WTC11 (cell line): ENCODE results near the gene CIC. TPM values are rescaled to one million over a fixed set of nuclear protein-coding genes. Genes with fewer than 3 reads are reported as not detected.

Experiments
- ATAC-seq: fragments of 200-7000 bp; cut with Tn5 transposase; 2 replicates; pipeline ENCODE4 v1.10.0; 2021; ENCODE audit warnings: mild to moderate bottlenecking, moderate library complexity
- CTCF ChIA-PET: fragments of 300-600 bp; sonication (Branson Sonifier 250); formaldehyde crosslinking; loops from one replicate; lab custom pipeline; 2021; ENCODE audit warnings: antibody characterized with exemption; lab: Charles Lee
- POLR2A ChIA-PET: fragments of 350-600 bp; sonication (Branson Sonifier 250); formaldehyde crosslinking; loops from one replicate; lab custom pipeline; 2021; ENCODE audit warnings: antibody characterized with exemption; lab: Charles Lee
- DNase-seq: peaks from one replicate; pipeline ENCODE4 v3.0.0; 2021; ENCODE audit warnings: low spot score
- H3K27ac Mint-ChIP-seq: 2 replicates; pipeline ENCODE4 v1.8.0; 2021; ENCODE audit warnings: mixed read lengths
- H3K27me3 Mint-ChIP-seq: 2 replicates; pipeline ENCODE4 v1.8.0; 2021; ENCODE audit warnings: low read depth, mild to moderate bottlenecking, moderate library complexity, mixed read lengths
- H3K36me3 Mint-ChIP-seq: 2 replicates; pipeline ENCODE4 v1.8.0; 2021; ENCODE audit warnings: mixed read lengths
- H3K4me1 Mint-ChIP-seq: 2 replicates; pipeline ENCODE4 v1.8.0; 2022; ENCODE audit warnings: mixed read lengths
- H3K4me3 Mint-ChIP-seq: 2 replicates; pipeline ENCODE4 v1.8.0; 2021; ENCODE audit warnings: mild to moderate bottlenecking, moderate library complexity, mixed read lengths
- H3K9me3 Mint-ChIP-seq: 2 replicates; pipeline ENCODE4 v1.8.0; 2021; ENCODE audit warnings: mixed read lengths
- AFF4 ChIP-seq: sonication (generic); formaldehyde crosslinking; IDR thresholded peaks from 2 replicates; pipeline ENCODE4 v1.8.1; 2023; ENCODE audit warnings: mild to moderate bottlenecking, missing genetic modification reagents, borderline replicate concordance
- ATF3 ChIP-seq: sonication (generic); formaldehyde crosslinking; conservative IDR thresholded peaks from 2 replicates; pipeline ENCODE4 v1.8.1; 2022; ENCODE audit warnings: mild to moderate bottlenecking, missing genetic modification reagents
- E2F1 ChIP-seq: sonication (generic); formaldehyde crosslinking; IDR thresholded peaks from 2 replicates; pipeline ENCODE4 v1.8.0; 2022; ENCODE audit warnings: mild to moderate bottlenecking, missing genetic modification reagents
- JUN ChIP-seq: sonication (generic); formaldehyde crosslinking; IDR thresholded peaks from 2 replicates; pipeline ENCODE4 v1.8.0; 2023; ENCODE audit warnings: mild to moderate bottlenecking, missing genetic modification reagents
- MLX ChIP-seq: sonication (generic); formaldehyde crosslinking; IDR thresholded peaks from 2 replicates; pipeline ENCODE4 v1.8.1; 2023; ENCODE audit warnings: mild to moderate bottlenecking, missing genetic modification reagents, moderate library complexity
- MXD4 ChIP-seq: fragments of 250-450 bp; sonication (Bioruptor Pico); IDR thresholded peaks from 2 replicates; pipeline ENCODE4 v1.8.0; 2021; ENCODE audit warnings: mild to moderate bottlenecking, moderate library complexity, borderline replicate concordance
- MYBL2 ChIP-seq: sonication (generic); formaldehyde crosslinking; IDR thresholded peaks from 2 replicates; pipeline ENCODE4 v1.8.1; 2023; ENCODE audit warnings: mild to moderate bottlenecking, moderate library complexity, missing genetic modification reagents
- PREB ChIP-seq: sonication (generic); formaldehyde crosslinking; IDR thresholded peaks from 2 replicates; pipeline ENCODE4 v1.8.1; 2022; ENCODE audit warnings: mild to moderate bottlenecking, missing genetic modification reagents, moderate library complexity, borderline replicate concordance
- PRRX2 ChIP-seq: fragments of 250-450 bp; sonication (Bioruptor Pico); IDR thresholded peaks from 2 replicates; pipeline ENCODE4 v1.8.0; 2021; ENCODE audit warnings: mild to moderate bottlenecking
- RELA ChIP-seq: sonication (generic); formaldehyde crosslinking; IDR thresholded peaks from 2 replicates; pipeline ENCODE4 v1.8.1; 2022; ENCODE audit warnings: missing genetic modification reagents, mild to moderate bottlenecking, borderline replicate concordance
- SMAD3 ChIP-seq: sonication (generic); formaldehyde crosslinking; IDR thresholded peaks from 2 replicates; pipeline ENCODE4 v1.8.0; 2022; ENCODE audit warnings: missing genetic modification reagents, mild to moderate bottlenecking, borderline replicate concordance
- SMAD4 ChIP-seq: sonication (generic); formaldehyde crosslinking; IDR thresholded peaks from 2 replicates; pipeline ENCODE4 v1.8.0; 2022; ENCODE audit warnings: mild to moderate bottlenecking, missing genetic modification reagents
- USF1 ChIP-seq: sonication (generic); formaldehyde crosslinking; IDR thresholded peaks from 2 replicates; pipeline ENCODE4 v1.8.0; 2022; ENCODE audit warnings: mild to moderate bottlenecking, missing genetic modification reagents
- ZBTB43 ChIP-seq: sonication (generic); formaldehyde crosslinking; IDR thresholded peaks from 2 replicates; pipeline ENCODE4 v1.8.1; 2023; ENCODE audit warnings: mild to moderate bottlenecking, missing genetic modification reagents
- ZNF281 ChIP-seq: sonication (generic); formaldehyde crosslinking; IDR thresholded peaks from 2 replicates; pipeline ENCODE4 v1.8.0; 2023; ENCODE audit warnings: mild to moderate bottlenecking, missing genetic modification reagents
- ZNF532 ChIP-seq: fragments of 250-450 bp; sonication (Bioruptor Pico); IDR thresholded peaks from 2 replicates; pipeline ENCODE4 v1.9.0; 2021; ENCODE audit warnings: mild to moderate bottlenecking, borderline replicate concordance
- ZSCAN18 ChIP-seq: fragments of 250-450 bp; sonication (Bioruptor Pico); IDR thresholded peaks from 2 replicates; pipeline ENCODE4 v2.1.2; 2022; ENCODE audit warnings: mild to moderate bottlenecking, moderate library complexity
- total RNA-seq: library from RNA; stranded (reverse); gene quantifications from 3 replicates; pipeline ENCODE4 v1.2.3, GENCODE V29; 2021

CIC gene
- total RNA-seq, 1 experiment from 2014 or later, result 55.8 TPM

- Mint-ChIP-seq H3K36me3 (0 out of 2 replicates have a peak, but pooled peaks cover 2% of the 10 kb centered on the region), H3K27ac (no peak overlapping the region), H3K27me3 (no peaks in the 10 kb centered on the region), H3K4me1 (peaks cover 21% of the 10 kb centered on the region), H3K9me3 (no peaks in the 10 kb centered on the region), H3K4me3 (no peak overlapping the region)
- ATAC-seq, result no peak
- ChIA-PET POLR2A (interaction anchor here (2.2 kb wide), 1 partner anchor 32 kb away, joined by 28 read pairs; no protein-coding TSS in a partner anchor), CTCF (interaction anchor here (1.0 to 7.5 kb wide), 3 partner anchors 21 to 33 kb away, joined by 3 to 239 read pairs (median 32); partner anchors contain the start of genes ERF and GSK3A)
- DNase-seq, result no peak
- no peak for TF ChIP-seq ZNF532 (CRISPR knock-in tag)
- no peak for TF ChIP-seq ZSCAN18 (CRISPR knock-in tag)
- TF ChIP-seq RELA (CRISPR knock-in tag), result no peak
- no peak for TF ChIP-seq ZNF281 (CRISPR knock-in tag)
- no peak for TF ChIP-seq E2F1
- TF ChIP-seq SMAD3 (CRISPR knock-in tag), result no peak
- TF ChIP-seq ZBTB43 (CRISPR knock-in tag), result no peak
- no peak for TF ChIP-seq PREB (CRISPR knock-in tag)
- no peak for TF ChIP-seq AFF4
- no peak for TF ChIP-seq SMAD4 (CRISPR knock-in tag)
- TF ChIP-seq MLX, result no peak
- TF ChIP-seq PRRX2, result no peak
- no peak for TF ChIP-seq JUN (CRISPR knock-in tag)
- TF ChIP-seq MYBL2 (CRISPR knock-in tag), result no peak
- TF ChIP-seq MXD4 (CRISPR knock-in tag), result no peak
- no peak for TF ChIP-seq USF1 (CRISPR knock-in tag)
- no peak for TF ChIP-seq ATF3 (CRISPR knock-in tag)
Measured at GRCh38 chr19:42277821-42278451, 8.9 kb downstream of the CIC start.
